ENCODE measurements around the gene RFC3. TPM values are rescaled to one million over a fixed set of nuclear protein-coding genes. Genes with fewer than 3 reads are reported as not detected.

Gene RFC3
- total and polyA plus RNA-seq, 2 of the 13 experiments (the other 11 are each of a cell fraction or from before 2014, with no cell fraction given) = 16.0 to 55.7 TPM

GRCh38 chr13:33842986-33843385 lies 25.0 kb downstream of the RFC3 start:
- TF ChIP-seq ZBED4 (CRISPR knock-in tag; IDR thresholded peaks at IDR 0.05; ENCODE audit: borderline replicate concordance) (no peak), SNAPC5 (CRISPR knock-in tag; IDR thresholded peaks at IDR 0.05; ENCODE audit: borderline replicate concordance) (no peak), MEIS2 (CRISPR knock-in tag; IDR thresholded peaks at IDR 0.05) (no peak), ZNF33B (CRISPR knock-in tag; IDR thresholded peaks at IDR 0.05) (no peak), ZNF414 (CRISPR knock-in tag; IDR thresholded peaks at IDR 0.05) (no peak), CBX2 (IDR thresholded peaks at IDR 0.05; ENCODE audit: low read depth, low read length) (no peak), CBX2 (CRISPR knock-in tag; IDR thresholded peaks at IDR 0.05; ENCODE audit: low read depth) (no peak), GZF1 (CRISPR knock-in tag; IDR thresholded peaks at IDR 0.05) (no peak), TCF7 (IDR thresholded peaks at IDR 0.05; ENCODE audit: low read depth) (no peak), ZNF792 (CRISPR knock-in tag; IDR thresholded peaks at IDR 0.05) (no peak), ATF3 (CRISPR knock-in tag; IDR thresholded peaks at IDR 0.05) (no peak), CCAR2 (optimal IDR thresholded peaks at IDR 0.05; ENCODE audit: low read depth, low read length) (no peak), ZNF563 (CRISPR knock-in tag; IDR thresholded peaks at IDR 0.05) (no peak), ZNF501 (CRISPR knock-in tag; IDR thresholded peaks at IDR 0.05) (no peak)
- TF ChIP-seq, protein P1, sequence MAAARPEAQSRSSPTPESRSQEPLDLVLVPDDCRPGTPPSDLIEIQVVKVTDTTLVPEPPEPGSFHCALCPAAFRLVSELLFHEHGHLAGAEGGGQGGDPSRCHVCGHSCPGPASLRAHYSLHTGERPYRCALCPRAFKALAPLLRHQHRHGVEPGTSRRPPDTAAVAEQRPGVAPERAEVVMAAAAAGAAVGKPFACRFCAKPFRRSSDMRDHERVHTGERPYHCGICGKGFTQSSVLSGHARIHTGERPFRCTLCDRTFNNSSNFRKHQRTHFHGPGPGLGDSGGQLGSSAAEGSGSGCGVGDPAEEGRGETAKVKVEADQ (CRISPR knock-in tag; IDR thresholded peaks at IDR 0.05; ENCODE audit: borderline replicate concordance) = no peak
- in situ Hi-C loops (cut with HindIII; ENCODE audit: extremely low pct_ligation_motif_present, low pct_unique_long_range_greater_than_20kb) = no loop called here
- ATAC-seq = no peak
- Histone ChIP-seq H4K20me1 (ENCODE audit: insufficient read depth, low read length) (no peaks in the 10 kb centered on the region), H3K9ac (ENCODE audit: insufficient read depth, low read depth, low read length) (no peak overlapping the region), H3K27me3 (ENCODE audit: control insufficient read depth in 1 of 2, insufficient read depth in 2 of 2, low read length in 2 of 2) (no peaks in the 10 kb centered on the region), H3K9me3 (ENCODE audit: low read length) (no peaks in the 10 kb centered on the region), H3K4me3 (replicated peaks in 1 of 3; ENCODE audit: insufficient read depth in 1 of 3, low read depth in 2 of 3, low read length in 3 of 3) (no peak overlapping the region), H3K4me2 (ENCODE audit: low read depth, low read length) (no peak overlapping the region), H3K27ac (ENCODE audit: extremely low read length, insufficient read depth, low read length) (no peak overlapping the region), H3K4me1 (ENCODE audit: insufficient read depth, low read length) (peaks cover 31% of the 10 kb centered on the region), H3K36me3 (replicated peaks in 1 of 2; ENCODE audit: control insufficient read depth in 1 of 2, insufficient read depth in 2 of 2, low read length in 2 of 2) (peaks cover 1 to 36% of the 10 kb centered on the region in 2 experiments; a peak in 4 of 5 replicates), H2AFZ (ENCODE audit: low read length) (no peak overlapping the region), H3K79me2 (ENCODE audit: insufficient read depth, low read length) (no peaks in the 10 kb centered on the region)
- no peak for FAIRE-seq
- no peak for DNase-seq (ENCODE audit: low spot score)
- no TSS peak for BruUV-seq (replicated peaks)
- intact Hi-C loops (cut with micrococcal nuclease; ENCODE audit: unreplicated experiment) = no loop called here
- CTCF ChIA-PET (ENCODE audit: low intra/inter-chr PET ratio, low total read pairs) = no interaction called here
- POLR2A ChIA-PET = no interaction called here
